Cardiac fibroblast (primary cell): ENCODE results near the gene DENND2D.

ENCODE experiments used
- DNase-seq, 2 donors: peaks; one replicate each; pipeline versions ENCODE4 v3.0.0 to v3.0.0-alpha.2; 2010; ENCODE audit warnings: low read depth in 2 of 2
- H3K4me3 ChIP-seq, 2 donors: replicated peaks in 1 of 2; 1 replicate in 1 of 2; 2 replicates in 1 of 2; pipeline ENCODE4 v1.5.1; 2011; ENCODE audit warnings: low read depth in 2 of 2, low read length in 2 of 2, mild to moderate bottlenecking in 2 of 2, moderate library complexity in 1 of 2
- TF ChIP-seq, protein P1 (sequence below): IDR thresholded peaks from one replicate; pipeline ENCODE4 v1.5.1; 2011; ENCODE audit warnings: low read depth, mild to moderate bottlenecking, low read length, inconsistent platforms

DENND2D gene

DNA sequence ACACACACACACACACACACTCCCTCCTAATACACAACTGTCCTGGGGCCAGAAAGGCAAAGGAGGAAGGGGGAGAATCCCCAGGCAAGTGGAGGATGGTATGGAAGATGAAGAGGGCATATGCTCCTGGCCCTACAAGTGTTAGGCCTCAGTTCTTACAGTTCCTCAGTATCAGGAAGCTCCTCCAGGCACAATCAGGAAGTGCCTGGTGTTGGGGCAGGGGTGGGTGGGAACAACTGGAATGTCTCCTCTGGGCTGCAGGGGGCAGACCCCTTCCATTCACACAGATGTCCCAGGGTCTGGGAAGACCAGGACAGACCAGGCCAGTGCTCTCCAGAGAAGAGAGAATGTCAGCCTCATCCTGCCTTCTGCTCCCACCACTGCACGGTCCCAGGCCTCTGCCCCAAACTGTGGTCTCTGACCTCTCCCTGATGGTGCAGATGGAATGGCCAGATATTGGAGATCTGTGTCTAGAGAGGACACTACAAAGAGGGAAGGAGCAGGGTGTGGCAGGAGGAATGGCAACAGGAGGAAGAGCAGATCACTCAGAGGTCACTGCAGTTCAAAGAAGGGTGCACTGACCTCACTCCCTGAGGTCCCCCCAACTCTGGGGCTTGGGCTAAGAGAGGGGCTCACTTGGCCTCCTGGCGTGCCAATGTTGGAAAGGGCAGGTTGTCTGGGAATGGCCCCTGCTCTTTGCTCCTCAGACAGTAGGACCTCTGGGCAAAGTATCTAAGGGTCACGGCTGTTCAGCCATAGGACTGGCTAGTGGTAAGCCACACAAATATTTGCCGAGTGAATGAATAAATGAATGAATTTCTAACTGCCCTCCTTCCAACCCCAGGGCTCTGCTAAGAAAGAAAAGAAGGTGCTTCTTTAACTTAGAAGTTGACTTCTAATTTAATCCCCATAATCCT is 2.5 kb upstream of the DENND2D start:
- no peak for DNase-seq

DNA sequence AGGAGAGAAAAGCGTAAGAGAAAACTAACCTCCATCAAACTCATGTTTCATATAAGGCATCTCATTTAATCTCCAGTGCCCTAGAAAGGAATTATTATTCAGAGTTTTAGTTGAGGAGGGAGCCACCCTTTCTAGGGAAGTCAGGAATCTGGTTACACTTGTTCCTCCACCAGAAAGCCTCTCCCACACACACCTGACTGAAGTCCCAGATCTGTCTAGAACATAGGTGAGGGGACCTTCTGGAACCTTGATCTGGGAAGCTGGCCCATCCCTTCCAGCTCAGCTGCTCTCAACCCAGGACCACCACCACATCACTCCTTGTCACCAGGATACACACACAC is 1.9 kb upstream of the DENND2D start:
- TF ChIP-seq, protein P1, sequence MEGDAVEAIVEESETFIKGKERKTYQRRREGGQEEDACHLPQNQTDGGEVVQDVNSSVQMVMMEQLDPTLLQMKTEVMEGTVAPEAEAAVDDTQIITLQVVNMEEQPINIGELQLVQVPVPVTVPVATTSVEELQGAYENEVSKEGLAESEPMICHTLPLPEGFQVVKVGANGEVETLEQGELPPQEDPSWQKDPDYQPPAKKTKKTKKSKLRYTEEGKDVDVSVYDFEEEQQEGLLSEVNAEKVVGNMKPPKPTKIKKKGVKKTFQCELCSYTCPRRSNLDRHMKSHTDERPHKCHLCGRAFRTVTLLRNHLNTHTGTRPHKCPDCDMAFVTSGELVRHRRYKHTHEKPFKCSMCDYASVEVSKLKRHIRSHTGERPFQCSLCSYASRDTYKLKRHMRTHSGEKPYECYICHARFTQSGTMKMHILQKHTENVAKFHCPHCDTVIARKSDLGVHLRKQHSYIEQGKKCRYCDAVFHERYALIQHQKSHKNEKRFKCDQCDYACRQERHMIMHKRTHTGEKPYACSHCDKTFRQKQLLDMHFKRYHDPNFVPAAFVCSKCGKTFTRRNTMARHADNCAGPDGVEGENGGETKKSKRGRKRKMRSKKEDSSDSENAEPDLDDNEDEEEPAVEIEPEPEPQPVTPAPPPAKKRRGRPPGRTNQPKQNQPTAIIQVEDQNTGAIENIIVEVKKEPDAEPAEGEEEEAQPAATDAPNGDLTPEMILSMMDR, result no peak
- no peak for DNase-seq
- no peak overlapping the region for H3K4me3 ChIP-seq

More for the DNA sequence above, 2.5 kb upstream of the DENND2D start:
- TF ChIP-seq, protein P1, result no peak
- H3K4me3 ChIP-seq, result no peak overlapping the region

DNA sequence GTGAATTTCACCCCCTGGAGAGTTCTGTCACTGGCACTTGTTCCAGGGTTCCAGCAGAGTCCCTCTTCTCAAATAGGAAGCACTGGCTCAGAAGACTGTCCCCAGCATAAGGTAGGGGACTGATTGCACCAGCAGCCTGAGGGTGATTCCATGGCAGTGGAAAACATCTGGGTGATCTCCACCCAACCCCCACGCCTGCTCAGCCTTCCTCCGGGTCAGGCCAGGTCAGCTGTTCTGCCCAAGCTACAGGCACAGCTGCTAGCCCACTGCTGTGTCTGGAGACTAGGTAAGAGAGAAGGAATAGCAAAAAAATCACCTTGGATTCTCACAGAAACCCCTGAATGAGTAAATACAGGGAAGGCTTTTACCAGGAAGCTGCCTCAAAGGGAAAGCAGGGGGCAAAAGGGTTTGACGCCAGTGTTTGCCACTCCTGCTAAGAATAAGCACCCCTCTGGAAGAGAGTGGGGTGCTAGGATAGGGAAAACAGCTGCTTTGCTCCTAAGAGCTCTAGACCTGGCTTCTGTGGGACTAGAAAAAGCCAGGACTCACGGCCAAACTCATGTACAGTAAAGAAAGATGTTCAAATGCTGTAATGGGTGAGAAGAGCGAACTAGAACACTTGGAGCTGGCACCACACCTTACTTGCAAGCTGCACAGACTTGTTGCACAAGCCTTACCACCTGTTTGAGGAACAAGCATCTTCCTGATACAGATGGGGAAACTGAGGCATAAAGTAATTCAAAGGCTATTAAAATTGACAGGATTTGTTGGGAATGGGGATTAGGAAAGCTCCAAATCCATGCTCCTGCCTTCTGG is 1.0 kb upstream of the DENND2D start:
- H3K4me3 ChIP-seq, result no peak overlapping the region
- TF ChIP-seq, protein P1, result no peak
- no peak for DNase-seq

DNA sequence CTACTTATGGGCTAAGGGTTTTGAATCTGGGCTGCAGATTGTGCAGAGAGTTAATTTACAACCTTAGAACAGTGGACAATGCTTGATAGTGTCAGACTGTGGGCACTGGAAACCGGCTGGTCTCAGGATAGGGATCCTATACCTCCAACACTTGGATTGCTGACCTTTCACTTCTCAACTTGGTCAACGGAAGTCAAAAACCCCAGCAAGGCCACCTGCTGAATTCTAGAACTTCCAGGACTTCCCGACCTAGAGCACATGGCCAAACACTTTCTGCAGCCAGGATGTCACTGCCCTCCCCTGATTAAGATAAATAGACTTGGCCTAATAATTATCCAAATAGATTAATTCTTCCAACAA is 336 bp upstream of the DENND2D start:
- DNase-seq, result no peak
- TF ChIP-seq, protein P1, result no peak
- no peak overlapping the region for H3K4me3 ChIP-seq

DNA sequence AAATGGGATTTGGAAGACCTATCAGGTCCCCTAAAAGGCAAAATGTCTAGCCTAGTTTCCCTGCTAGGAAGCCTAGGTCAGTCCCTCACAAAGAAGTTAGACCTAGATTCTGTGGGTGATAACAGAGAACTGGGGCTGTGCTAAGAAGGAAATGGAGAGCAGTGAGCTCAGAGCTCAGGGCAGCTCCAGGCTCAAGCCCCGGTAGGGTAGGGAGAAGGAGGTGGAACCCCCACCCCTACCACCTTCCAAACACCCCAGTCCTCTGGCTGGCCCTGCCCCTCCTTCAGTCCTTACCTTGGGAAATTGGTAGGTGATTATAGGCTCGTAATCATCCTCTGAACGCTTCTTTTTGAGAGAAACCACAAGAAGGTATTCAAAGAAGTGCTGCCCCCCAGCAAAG is 1.1 kb downstream of the DENND2D start:
- TF ChIP-seq, protein P1, result no peak
- DNase-seq, result no peak
- H3K4me3 ChIP-seq, result no peak overlapping the region

DNA sequence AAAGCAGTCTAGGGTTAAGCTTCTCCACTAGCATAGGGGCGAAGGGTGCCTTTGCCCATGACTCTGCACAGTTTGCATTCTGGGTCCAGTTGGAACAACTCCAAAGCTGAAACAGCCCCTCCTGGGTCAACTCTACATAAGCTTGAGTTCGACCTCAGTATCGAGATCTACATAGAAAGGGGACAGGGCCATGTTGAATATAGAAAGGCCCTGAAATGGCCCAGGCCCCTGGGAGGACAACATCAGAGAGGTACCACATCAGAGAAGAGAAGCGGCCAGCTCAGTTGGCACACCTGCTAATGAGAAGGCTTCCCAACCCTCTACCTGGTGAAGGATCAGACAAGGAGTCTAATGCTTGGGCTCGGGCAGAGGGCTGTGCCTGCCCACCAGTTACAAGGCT is 1.6 kb downstream of the DENND2D start:
- no peak for DNase-seq
- no peak overlapping the region for H3K4me3 ChIP-seq
- TF ChIP-seq, protein P1, result no peak
